Endothelial cell of umbilical vein (primary cell): ENCODE results near the gene PLAC8. TPM values are rescaled to one million over a fixed set of nuclear protein-coding genes. Genes with fewer than 3 reads are reported as not detected.
A peak's percentile ranks its signal among the peaks of the same experiment; 100 is the strongest.

Source experiments
- BruUV-seq: library from RNA; stranded (reverse); fragments of 400-500 nt; replicated peaks from 2 replicates; lab custom pipeline; 2021; lab: Mats Ljungman, UMichigan
- CTCF ChIA-PET: fragments of 300-600, 350-600 bp; sonication (Branson Sonifier 250); formaldehyde crosslinking; loops from one replicate; lab custom pipeline; 2021; ENCODE audit warnings: antibody characterized with exemption, inconsistent platforms; lab: Charles Lee
- POLR2A ChIA-PET: fragments of 300-600, 350-600 bp; sonication (Branson Sonifier 250); formaldehyde crosslinking; loops from one replicate; lab custom pipeline; 2021; ENCODE audit warnings: antibody characterized with exemption, inconsistent platforms; lab: Charles Lee
- DNase-seq: peaks from one replicate; pipeline ENCODE4 v3.0.0-alpha.2; 2011; ENCODE audit warnings: low read depth, low spot score
- FAIRE-seq: peaks from 2 replicates; lab custom pipeline; 2011; peaks lifted over from hg19 to GRCh38; lab: Jason Lieb, UNC
- H2AFZ ChIP-seq: 2 replicates; pipeline ENCODE4 v1.6.0; 2012; ENCODE audit warnings: low read depth, low read length, control low read depth, inconsistent platforms
- H3K27ac ChIP-seq: 2 replicates; pipeline ENCODE4 v1.5.1; 2011; ENCODE audit warnings: low read depth, mild to moderate bottlenecking, control low read depth, low read length, moderate library complexity; ENCODE audit not compliant: insufficient read depth
- H3K27me3 ChIP-seq, 2 experiments: 2 replicates each; pipeline versions ENCODE4 v1.6.0 to v1.6.1; 2011; ENCODE audit warnings: low read length in 2 of 2, mixed read lengths in 1 of 2; ENCODE audit not compliant: control insufficient read depth in 2 of 2, insufficient read depth in 2 of 2
- H3K36me3 ChIP-seq, 2 experiments: 2 replicates in 1 of 2; 3 replicates in 1 of 2; pipeline ENCODE4 v1.5.1; 2011; ENCODE audit warnings: low read length in 2 of 2, mild to moderate bottlenecking in 1 of 2, moderate library complexity in 1 of 2; ENCODE audit not compliant: control insufficient read depth in 2 of 2, insufficient read depth in 2 of 2; ENCODE audit errors: extremely low read depth in 1 of 2
- H3K4me1 ChIP-seq: 3 replicates; pipeline ENCODE4 v1.5.1; 2011; ENCODE audit warnings: mild to moderate bottlenecking, low read length; ENCODE audit not compliant: control insufficient read depth, insufficient read depth; ENCODE audit errors: extremely low read depth
- H3K4me2 ChIP-seq: 2 replicates; pipeline ENCODE4 v1.6.1; 2011; ENCODE audit warnings: low read length, control low read depth, mixed read lengths; ENCODE audit not compliant: insufficient read depth
- H3K4me3 ChIP-seq, 3 experiments: fragments of 200-600 bp in 1 of 3; sonication (generic), shearing (Covaris generic) in 1 of 3; replicated peaks in 1 of 3; 2 replicates each; pipeline ENCODE4 v1.5.1; 2011 to 2016; ENCODE audit warnings: control low read depth in 3 of 3, low read length in 3 of 3, mild to moderate bottlenecking in 2 of 3, inconsistent platforms in 1 of 3, low read depth in 1 of 3, moderate library complexity in 1 of 3; ENCODE audit not compliant: insufficient read depth in 1 of 3
- H3K79me2 ChIP-seq: 2 replicates; pipeline ENCODE4 v1.6.0; 2012; ENCODE audit warnings: low read length, inconsistent platforms; ENCODE audit not compliant: control insufficient read depth, insufficient read depth
- H3K9ac ChIP-seq: replicated peaks from 2 replicates; pipeline ENCODE3; 2011; ENCODE audit warnings: low read length, control low read depth; ENCODE audit not compliant: insufficient read depth; ENCODE audit errors: extremely low read depth
- H3K9me1 ChIP-seq: replicated peaks from 3 replicates; pipeline ENCODE4 v1.6.0; 2011; ENCODE audit warnings: mild to moderate bottlenecking, low read length; ENCODE audit not compliant: control insufficient read depth, insufficient read depth; ENCODE audit errors: extremely low read depth
- H3K9me3 ChIP-seq: replicated peaks from 2 replicates; pipeline ENCODE4 v1.5.1; 2012; ENCODE audit warnings: low read length, inconsistent platforms; ENCODE audit not compliant: control insufficient read depth, insufficient read depth
- H4K20me1 ChIP-seq: replicated peaks from 2 replicates; pipeline ENCODE3; 2011; ENCODE audit warnings: mild to moderate bottlenecking, low read length; ENCODE audit not compliant: control insufficient read depth, insufficient read depth; ENCODE audit errors: extremely low read depth
- CTCF ChIP-seq, 2 donors: IDR thresholded peaks; 1 replicate in 1 of 2; 2 replicates in 1 of 2; pipeline ENCODE4 v1.5.1; 2011; ENCODE audit warnings: low read length in 2 of 2, mild to moderate bottlenecking in 2 of 2, moderate library complexity in 2 of 2, control low read depth in 1 of 2, inconsistent platforms in 1 of 2, low read depth in 1 of 2; ENCODE audit not compliant: insufficient read depth in 1 of 2; ENCODE audit errors: extremely low read depth in 1 of 2
- EZH2 ChIP-seq: IDR thresholded peaks from 2 replicates; pipeline ENCODE4 v1.6.1; 2012; ENCODE audit warnings: borderline replicate concordance, low read depth, mild to moderate bottlenecking, moderate library complexity, low read length, inconsistent platforms; ENCODE audit not compliant: severe bottlenecking
- FOS ChIP-seq: IDR thresholded peaks from 2 replicates; pipeline ENCODE4 v1.6.1; 2011; ENCODE audit warnings: mild to moderate bottlenecking, low read length, moderate library complexity, borderline replicate concordance; ENCODE audit not compliant: insufficient read depth
- GATA2 ChIP-seq: IDR thresholded peaks from 2 replicates; pipeline ENCODE4 v1.7.0; 2011; ENCODE audit warnings: low read depth, mild to moderate bottlenecking, moderate library complexity, mixed read lengths, low read length; ENCODE audit not compliant: insufficient read length, insufficient read depth
- JUN ChIP-seq: IDR thresholded peaks from 2 replicates; pipeline ENCODE4 v1.6.1; 2011; ENCODE audit warnings: borderline replicate concordance, low read depth; ENCODE audit not compliant: insufficient read length, insufficient read depth
- MYC ChIP-seq: IDR thresholded peaks from one replicate; pipeline ENCODE4 v1.6.1; 2011; ENCODE audit warnings: mild to moderate bottlenecking, low read depth, low read length
- POLR2A ChIP-seq: IDR thresholded peaks from 2 replicates; pipeline ENCODE4 v1.6.1; 2012; ENCODE audit warnings: low read depth, mild to moderate bottlenecking, control low read depth, low read length
- POLR2AphosphoS5 ChIP-seq: IDR thresholded peaks from 2 replicates; pipeline ENCODE4 v1.6.1; 2012; ENCODE audit warnings: low read depth, mild to moderate bottlenecking, control low read depth, low read length, moderate library complexity; ENCODE audit not compliant: insufficient read depth
- dilution Hi-C: fragments of 300-500 bp; cut with MboI; formaldehyde crosslinking; loops from one replicate; pipeline ENCODE4 v1.15.0; 2019; ENCODE audit warnings: low sequenced_read_pairs; ENCODE audit not compliant: extremely low pct_ligation_motif_present
- intact Hi-C: fragments of 100-400 bp; cut with micrococcal nuclease; formaldehyde crosslinking; loops from one replicate; pipeline ENCODE4 v1.10.0; 2022
- polyA plus RNA-seq, 4 experiments: library from polyadenylated mRNA; depleted of rRNA in 3 of 4; stranded (reverse) in 3 of 4; unstranded in 1 of 4; fragments of >200 nt; gene quantifications; 2 replicates each; pipeline versions ENCODE4 v1.2.1 to v1.2.3, GENCODE V29; 2011 to 2012; ENCODE audit warnings: missing spikeins in 1 of 4
- total RNA-seq: library from RNA; stranded (reverse); gene quantifications from 2 replicates; pipeline ENCODE4 v1.2.3, GENCODE V29; 2021
- TF ChIP-seq, protein P1 (sequence below): IDR thresholded peaks from 2 replicates; pipeline ENCODE4 v1.6.1; 2011; ENCODE audit not compliant: insufficient read depth, insufficient read length

Gene PLAC8
- total and polyA plus RNA-seq, 2 donors (not counting 3 experiments of a cell fraction or from before 2014, with no cell fraction given) = 4.9 to 5.7 TPM

DNA sequence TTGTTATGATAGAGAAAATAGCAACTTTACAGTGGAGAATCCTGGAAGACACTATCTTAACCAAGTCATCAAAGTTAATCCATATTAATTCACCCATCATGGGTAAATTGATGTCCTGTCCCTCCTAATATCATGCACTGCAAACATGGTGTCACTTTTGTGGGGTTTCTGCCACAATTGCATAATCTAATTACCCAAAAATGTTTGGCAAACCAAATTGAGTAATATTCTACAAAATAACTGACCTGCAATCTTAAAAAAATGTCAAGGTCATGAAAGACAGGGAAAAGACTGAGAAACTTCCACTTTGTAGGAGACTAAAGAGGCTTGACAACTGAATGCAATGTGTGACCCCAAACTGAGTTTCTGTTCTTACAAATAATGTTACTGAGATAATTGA, 37.1 kb upstream of the PLAC8 start:
- FAIRE-seq (no peak), DNase-seq (no peak)
- Histone ChIP-seq H3K9me1 (no peaks in the 10 kb centered on the region), H3K4me1 (peaks cover 38% of the 10 kb centered on the region), H4K20me1 (no peaks in the 10 kb centered on the region), H3K9ac (no peak overlapping the region), H3K27ac (peak overlapping the region; percentile 78), H3K4me3 (no peak overlapping the region), H3K27me3 (no peaks in the 10 kb centered on the region), H3K4me2 (no peak overlapping the region), H3K9me3 (no peaks in the 10 kb centered on the region), H3K36me3 (no peaks in the 10 kb centered on the region), H2AFZ (no peak overlapping the region), H3K79me2 (no peaks in the 10 kb centered on the region)
- TF ChIP-seq POLR2AphosphoS5 (no peak), FOS (no peak), MYC (no peak), CTCF (IDR thresholded peaks at IDR 0.05; ENCODE audit: extremely low read depth in 1 of 2, insufficient read depth in 1 of 2, low read depth in 1 of 2, low read length in 2 of 2) (no peak), POLR2A (no peak), GATA2 (no peak), EZH2 (no peak), JUN (no peak)
- TF ChIP-seq, protein P1, sequence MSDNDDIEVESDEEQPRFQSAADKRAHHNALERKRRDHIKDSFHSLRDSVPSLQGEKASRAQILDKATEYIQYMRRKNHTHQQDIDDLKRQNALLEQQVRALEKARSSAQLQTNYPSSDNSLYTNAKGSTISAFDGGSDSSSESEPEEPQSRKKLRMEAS = no peak
- intact Hi-C loops = loop anchor here (2.0 kb wide), 1 partner anchor 139 kb away; no protein-coding TSS in a partner anchor
- POLR2A ChIA-PET = no interaction called here
- dilution Hi-C loops = loop anchor here (5.0 kb wide), 1 partner anchor 61 kb away; no protein-coding TSS in a partner anchor
- CTCF ChIA-PET = interaction anchor here (1.4 to 2.2 kb wide), 3 partner anchors 41 to 109 kb away, joined by 7 to 10 read pairs (median 10); no protein-coding TSS in a partner anchor
- no TSS peak for BruUV-seq
